Keratinocyte (primary cell): ENCODE results near the gene CEPT1. TPM values are rescaled to one million over a fixed set of nuclear protein-coding genes. Genes with fewer than 3 reads are reported as not detected.
A peak's percentile ranks its signal among the peaks of the same experiment; 100 is the strongest.

ENCODE experiments used
- DNase-seq: peaks from one replicate; pipeline ENCODE4 v3.0.0-alpha.2; 2011; ENCODE audit warnings: low read depth, missing footprints, low spot score
- FAIRE-seq: peaks from 2 replicates; lab custom pipeline; 2011; peaks lifted over from hg19 to GRCh38; lab: Jason Lieb, UNC
- H2AFZ ChIP-seq: 2 replicates; pipeline ENCODE4 v1.6.0; 2012; ENCODE audit warnings: low read length, control low read depth, inconsistent platforms; ENCODE audit not compliant: control insufficient read depth
- H3K27ac ChIP-seq: 2 replicates; pipeline ENCODE4 v1.5.1; 2011; ENCODE audit warnings: low read length; ENCODE audit not compliant: control insufficient read depth, insufficient read depth
- H3K27me3 ChIP-seq: 3 replicates; pipeline ENCODE4 v1.6.0; 2011; ENCODE audit warnings: low read length; ENCODE audit not compliant: control insufficient read depth, insufficient read depth; ENCODE audit errors: extremely low read depth
- H3K36me3 ChIP-seq, 2 experiments: 2 replicates in 1 of 2; 3 replicates in 1 of 2; pipeline ENCODE4 v1.5.1; 2011; ENCODE audit warnings: low read length in 2 of 2, mild to moderate bottlenecking in 1 of 2; ENCODE audit not compliant: control insufficient read depth in 2 of 2, insufficient read depth in 2 of 2; ENCODE audit errors: extremely low read depth in 1 of 2
- H3K4me1 ChIP-seq: 3 replicates; pipeline ENCODE4 v1.5.1; 2011; ENCODE audit warnings: low read length; ENCODE audit not compliant: control insufficient read depth, insufficient read depth; ENCODE audit errors: extremely low read depth
- H3K4me2 ChIP-seq: 3 replicates; pipeline ENCODE4 v1.6.0; 2011; ENCODE audit warnings: low read depth, low read length; ENCODE audit not compliant: control insufficient read depth, insufficient read depth; ENCODE audit errors: extremely low read depth
- H3K4me3 ChIP-seq, 3 experiments: fragments of 200-600 bp in 1 of 3; sonication (generic) in 1 of 3; 2 replicates in 2 of 3; 3 replicates in 1 of 3; pipeline ENCODE4 v1.5.1; 2011 to 2016; ENCODE audit warnings: low read length in 3 of 3, mild to moderate bottlenecking in 3 of 3, control low read depth in 2 of 3, inconsistent platforms in 1 of 3, low read depth in 1 of 3, mixed read lengths in 1 of 3, mixed run types in 1 of 3, moderate library complexity in 1 of 3; ENCODE audit not compliant: control insufficient read depth in 2 of 3, insufficient read depth in 2 of 3; ENCODE audit errors: extremely low read depth in 1 of 3
- H3K79me2 ChIP-seq: 2 replicates; pipeline ENCODE4 v1.6.0; 2012; ENCODE audit warnings: low read length; ENCODE audit not compliant: control insufficient read depth, insufficient read depth
- H3K9ac ChIP-seq: 3 replicates; pipeline ENCODE4 v1.6.0; 2011; ENCODE audit warnings: low read length; ENCODE audit not compliant: control insufficient read depth, insufficient read depth; ENCODE audit errors: extremely low read depth
- H3K9me1 ChIP-seq: 3 replicates; pipeline ENCODE4 v1.6.0; 2011; ENCODE audit warnings: low read length; ENCODE audit not compliant: control insufficient read depth, insufficient read depth; ENCODE audit errors: extremely low read depth
- H3K9me3 ChIP-seq: 2 replicates; pipeline ENCODE4 v1.5.1; 2012; ENCODE audit warnings: low read depth, low read length; ENCODE audit not compliant: control insufficient read depth
- H4K20me1 ChIP-seq: 3 replicates; pipeline ENCODE4 v1.6.0; 2011; ENCODE audit warnings: low read length; ENCODE audit not compliant: control insufficient read depth, insufficient read depth; ENCODE audit errors: extremely low read depth
- EZH2 ChIP-seq: IDR thresholded peaks from one replicate; pipeline ENCODE4 v1.6.1; 2012; ENCODE audit warnings: inconsistent platforms, mild to moderate bottlenecking, low read length, moderate library complexity
- dilution Hi-C: fragments of 300-500 bp; cut with MboI; formaldehyde crosslinking; loops from one replicate; pipeline ENCODE4 v1.7.0; 2020; ENCODE audit warnings: low sequenced_read_pairs; ENCODE audit not compliant: extremely low pct_ligation_motif_present
- polyA plus RNA-seq, 5 experiments: library from polyadenylated mRNA; depleted of rRNA in 3 of 5; stranded (reverse) in 3 of 5; stranded (forward) in 1 of 5; unstranded in 1 of 5; fragments of >200 nt; gene quantifications; 1 replicate in 1 of 5; 2 replicates in 3 of 5; 3 replicates in 1 of 5; pipeline versions ENCODE4 v1.2.1 to v1.2.3, GENCODE V29; 2011 to 2012; ENCODE audit warnings: missing spikeins in 2 of 5, low read depth in 1 of 5, low replicate concordance in 1 of 5
- TF ChIP-seq, protein P1 (sequence below), 3 experiments: IDR thresholded peaks in 1 of 3; conservative IDR thresholded peaks in 1 of 3; optimal IDR thresholded peaks in 1 of 3; 2 replicates in 2 of 3; 3 replicates in 1 of 3; pipeline versions ENCODE3 to v1.5.1; 2011; ENCODE audit warnings: low read length in 3 of 3, mild to moderate bottlenecking in 3 of 3, moderate library complexity in 2 of 3, control low read depth in 1 of 3, inconsistent platforms in 1 of 3; ENCODE audit not compliant: insufficient read depth in 2 of 3; ENCODE audit errors: extremely low read depth in 1 of 3

Gene CEPT1
- polyA plus RNA-seq, 1 donor (not counting 4 experiments of a cell fraction or from before 2014, with no cell fraction given) = 65.2 TPM

DNA sequence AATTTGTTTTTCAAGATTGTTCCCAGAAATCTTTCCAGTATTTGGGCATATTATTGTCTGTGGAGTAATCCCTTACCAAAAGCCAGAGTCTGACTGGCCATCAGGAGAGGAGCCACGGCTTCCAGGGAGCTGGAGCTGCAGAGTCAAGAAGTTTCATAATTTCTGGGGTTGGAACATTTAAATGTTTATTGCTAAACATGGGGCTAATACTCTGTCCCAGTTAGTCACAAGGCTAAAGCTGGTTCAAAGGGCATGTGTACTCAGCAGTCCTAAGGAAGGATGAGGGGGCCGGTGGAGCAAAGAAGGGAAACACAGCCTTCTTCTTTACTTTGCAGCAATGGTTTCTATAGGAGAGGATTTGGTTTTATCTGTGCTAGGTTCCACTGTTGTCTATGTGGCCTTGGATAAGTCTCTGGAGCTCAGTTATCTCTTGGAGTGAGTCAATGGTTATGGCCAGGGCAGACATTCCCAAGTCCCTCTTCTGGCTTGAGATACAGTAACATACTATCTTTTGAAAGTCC is 51.0 kb downstream of the CEPT1 start:
- H3K27ac ChIP-seq = peak overlapping the region; percentile 27
- DNase-seq (no peak), FAIRE-seq (peak; percentile 55)
- no peaks in the 10 kb centered on the region for H3K9me1 ChIP-seq
- H3K36me3 ChIP-seq = peaks cover 9 to 15% of the 10 kb centered on the region in 2 experiments
- H3K4me3 ChIP-seq = no peak overlapping the region
- peak overlapping the region; percentile 51 for H3K4me2 ChIP-seq
- H4K20me1 ChIP-seq = no peaks in the 10 kb centered on the region
- dilution Hi-C loops = no loop called here
- no peaks in the 10 kb centered on the region for H3K79me2 ChIP-seq
- no peaks in the 10 kb centered on the region for H3K27me3 ChIP-seq
- no peak overlapping the region for H2AFZ ChIP-seq
- H3K4me1 ChIP-seq = peaks cover 41% of the 10 kb centered on the region
- TF ChIP-seq EZH2 = no peak
- TF ChIP-seq, protein P1, sequence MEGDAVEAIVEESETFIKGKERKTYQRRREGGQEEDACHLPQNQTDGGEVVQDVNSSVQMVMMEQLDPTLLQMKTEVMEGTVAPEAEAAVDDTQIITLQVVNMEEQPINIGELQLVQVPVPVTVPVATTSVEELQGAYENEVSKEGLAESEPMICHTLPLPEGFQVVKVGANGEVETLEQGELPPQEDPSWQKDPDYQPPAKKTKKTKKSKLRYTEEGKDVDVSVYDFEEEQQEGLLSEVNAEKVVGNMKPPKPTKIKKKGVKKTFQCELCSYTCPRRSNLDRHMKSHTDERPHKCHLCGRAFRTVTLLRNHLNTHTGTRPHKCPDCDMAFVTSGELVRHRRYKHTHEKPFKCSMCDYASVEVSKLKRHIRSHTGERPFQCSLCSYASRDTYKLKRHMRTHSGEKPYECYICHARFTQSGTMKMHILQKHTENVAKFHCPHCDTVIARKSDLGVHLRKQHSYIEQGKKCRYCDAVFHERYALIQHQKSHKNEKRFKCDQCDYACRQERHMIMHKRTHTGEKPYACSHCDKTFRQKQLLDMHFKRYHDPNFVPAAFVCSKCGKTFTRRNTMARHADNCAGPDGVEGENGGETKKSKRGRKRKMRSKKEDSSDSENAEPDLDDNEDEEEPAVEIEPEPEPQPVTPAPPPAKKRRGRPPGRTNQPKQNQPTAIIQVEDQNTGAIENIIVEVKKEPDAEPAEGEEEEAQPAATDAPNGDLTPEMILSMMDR (optimal IDR thresholded peaks at IDR 0.05 in 1 of 3, IDR thresholded peaks at IDR 0.05 in 1 of 3, conservative IDR thresholded peaks at IDR 0.05 in 1 of 3; ENCODE audit: extremely low read depth in 1 of 3, insufficient read depth in 2 of 3, low read length in 3 of 3) = no peak
- no peak overlapping the region for H3K9ac ChIP-seq
- H3K9me3 ChIP-seq = no peaks in the 10 kb centered on the region

DNA sequence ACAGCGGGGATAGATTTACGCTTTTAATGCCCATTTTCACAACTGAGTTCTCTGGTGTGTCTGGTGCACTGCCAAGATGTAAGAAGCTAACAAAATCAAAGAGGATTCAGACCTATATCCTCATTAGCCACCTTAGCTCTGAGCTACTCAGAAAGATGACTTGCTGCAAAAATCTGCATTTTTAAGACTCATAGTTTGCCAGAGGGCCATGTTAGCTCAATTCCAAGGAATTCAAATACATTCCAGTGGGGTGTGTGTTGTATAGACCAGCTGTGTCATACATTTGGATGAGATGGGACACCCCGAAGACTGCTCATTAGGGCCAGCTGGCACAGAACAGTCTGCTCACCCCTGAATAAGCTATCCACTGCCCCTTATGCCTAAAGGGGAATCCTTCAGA is 51.5 kb downstream of the CEPT1 start:
- peak overlapping the region; percentile 27 for H3K27ac ChIP-seq
- peaks cover 41% of the 10 kb centered on the region for H3K4me1 ChIP-seq
- no peaks in the 10 kb centered on the region for H3K9me3 ChIP-seq
- H4K20me1 ChIP-seq = no peaks in the 10 kb centered on the region
- peaks cover 11 to 12% of the 10 kb centered on the region in 2 experiments for H3K36me3 ChIP-seq
- dilution Hi-C loops = no loop called here
- H3K27me3 ChIP-seq = no peaks in the 10 kb centered on the region
- no peak overlapping the region for H3K4me3 ChIP-seq
- TF ChIP-seq, protein P1 (optimal IDR thresholded peaks at IDR 0.05 in 1 of 3, IDR thresholded peaks at IDR 0.05 in 1 of 3, conservative IDR thresholded peaks at IDR 0.05 in 1 of 3; ENCODE audit: extremely low read depth in 1 of 3, insufficient read depth in 2 of 3, low read length in 3 of 3) = no peak
- TF ChIP-seq EZH2 = no peak
- no peak overlapping the region for H3K9ac ChIP-seq
- peak overlapping the region; percentile 10 for H3K4me2 ChIP-seq
- peak; percentile 23 for FAIRE-seq
- DNase-seq = no peak
- no peak overlapping the region for H2AFZ ChIP-seq
- H3K79me2 ChIP-seq = no peaks in the 10 kb centered on the region
- H3K9me1 ChIP-seq = no peaks in the 10 kb centered on the region
